ENCODE results near the gene SPRYD7.
"Not testable (repeated sequence)": the region's sequence is repeated elsewhere in the genome, so short reads cannot be mapped to it uniquely, and the experiment has no call there.

DNA sequence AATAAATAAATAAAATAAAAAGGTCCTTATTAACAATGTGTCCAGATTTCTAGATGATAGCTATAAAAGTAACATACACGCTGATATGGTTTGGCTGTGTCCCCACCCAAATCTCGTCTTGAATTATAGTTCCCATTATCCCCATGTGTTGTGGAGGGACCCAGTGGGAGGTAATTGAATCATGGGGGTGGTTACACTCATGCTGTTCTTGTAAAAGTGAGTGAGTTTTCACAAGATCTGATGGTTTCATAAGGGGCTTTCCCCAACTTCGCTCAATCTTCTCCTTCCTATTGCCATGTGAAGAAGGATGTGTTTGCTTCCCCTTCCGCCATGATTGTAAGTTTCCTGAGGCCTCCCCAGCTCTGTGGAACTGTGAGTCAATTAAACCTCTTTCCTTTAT is 15.2 kb downstream of the SPRYD7 start:
- not testable (repeated sequence) for TF ChIP-seq EZH2 (IDR thresholded peaks at IDR 0.05; ENCODE audit: insufficient read depth, low read length)
- TF ChIP-seq, protein P1, sequence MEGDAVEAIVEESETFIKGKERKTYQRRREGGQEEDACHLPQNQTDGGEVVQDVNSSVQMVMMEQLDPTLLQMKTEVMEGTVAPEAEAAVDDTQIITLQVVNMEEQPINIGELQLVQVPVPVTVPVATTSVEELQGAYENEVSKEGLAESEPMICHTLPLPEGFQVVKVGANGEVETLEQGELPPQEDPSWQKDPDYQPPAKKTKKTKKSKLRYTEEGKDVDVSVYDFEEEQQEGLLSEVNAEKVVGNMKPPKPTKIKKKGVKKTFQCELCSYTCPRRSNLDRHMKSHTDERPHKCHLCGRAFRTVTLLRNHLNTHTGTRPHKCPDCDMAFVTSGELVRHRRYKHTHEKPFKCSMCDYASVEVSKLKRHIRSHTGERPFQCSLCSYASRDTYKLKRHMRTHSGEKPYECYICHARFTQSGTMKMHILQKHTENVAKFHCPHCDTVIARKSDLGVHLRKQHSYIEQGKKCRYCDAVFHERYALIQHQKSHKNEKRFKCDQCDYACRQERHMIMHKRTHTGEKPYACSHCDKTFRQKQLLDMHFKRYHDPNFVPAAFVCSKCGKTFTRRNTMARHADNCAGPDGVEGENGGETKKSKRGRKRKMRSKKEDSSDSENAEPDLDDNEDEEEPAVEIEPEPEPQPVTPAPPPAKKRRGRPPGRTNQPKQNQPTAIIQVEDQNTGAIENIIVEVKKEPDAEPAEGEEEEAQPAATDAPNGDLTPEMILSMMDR (IDR thresholded peaks at IDR 0.05; ENCODE audit: insufficient read depth, low read depth, low read length) = not testable (repeated sequence)

Measured in astrocyte (in vitro differentiated cells and primary cell).